HG02970 (cell line): ENCODE results near the gene AHDC1.

Experiments
- ATAC-seq: cut with Tn5 transposase; IDR thresholded peaks from one replicate; pipeline ENCODE4 v1.9.1; 2021; ENCODE audit warnings: mild to moderate bottlenecking, moderate library complexity, moderate number of reproducible peaks; ENCODE audit not compliant: unreplicated experiment, low FRiP score

The AHDC1 gene

GRCh38 chr1:27568300-27569087 is 35.5 kb downstream of the AHDC1 start:
- peak; percentile 86 for ATAC-seq

GRCh38 chr1:27567971-27568299 is 36.0 kb downstream of the AHDC1 start:
- no peak for ATAC-seq

- ATAC-seq: no peak
Measured at GRCh38 chr1:27567146-27567526, 36.8 kb downstream of the AHDC1 start.

- ATAC-seq: no peak
Measured at GRCh38 chr1:27566462-27567145, 37.3 kb downstream of the AHDC1 start.

- ATAC-seq: no peak
Measured at GRCh38 chr1:27564710-27565649, 39.0 kb downstream of the AHDC1 start.

- ATAC-seq: no peak
Measured at GRCh38 chr1:27563591-27564471, 40.1 kb downstream of the AHDC1 start.

GRCh38 chr1:27563341-27563590 is 40.7 kb downstream of the AHDC1 start:
- no peak for ATAC-seq

GRCh38 chr1:27562534-27563340 is 41.2 kb downstream of the AHDC1 start:
- ATAC-seq: no peak

- ATAC-seq: no peak
Measured at GRCh38 chr1:27562021-27562420, 41.9 kb downstream of the AHDC1 start.

- ATAC-seq: no peak
Measured at GRCh38 chr1:27561124-27561899, 42.6 kb downstream of the AHDC1 start.

- no peak for ATAC-seq
Measured at GRCh38 chr1:27560268-27561123, 43.4 kb downstream of the AHDC1 start.

GRCh38 chr1:27559466-27560030 is 44.4 kb downstream of the AHDC1 start:
- ATAC-seq: no peak

- no peak for ATAC-seq
Measured at GRCh38 chr1:27557596-27558340, 46.2 kb downstream of the AHDC1 start.

GRCh38 chr1:27556781-27557595 is 47.0 kb downstream of the AHDC1 start:
- no peak for ATAC-seq

- no peak for ATAC-seq
Measured at GRCh38 chr1:27556435-27556780, 47.5 kb downstream of the AHDC1 start.
